GM21381 (cell line): ENCODE results near the gene TADA3.
"Not testable (repeated sequence)": the region's sequence is repeated elsewhere in the genome, so short reads cannot be mapped to it uniquely, and the experiment has no call there.

Experiments used
- ATAC-seq: cut with Tn5 transposase; IDR thresholded peaks from one replicate; pipeline ENCODE4 v1.9.1; 2021; ENCODE audit warnings: mild to moderate bottlenecking, moderate library complexity; ENCODE audit not compliant: unreplicated experiment

TADA3 gene

GRCh38 chr3:9785602-9786001 lies 6.7 kb downstream of the TADA3 start:
- no peak for ATAC-seq

DNA sequence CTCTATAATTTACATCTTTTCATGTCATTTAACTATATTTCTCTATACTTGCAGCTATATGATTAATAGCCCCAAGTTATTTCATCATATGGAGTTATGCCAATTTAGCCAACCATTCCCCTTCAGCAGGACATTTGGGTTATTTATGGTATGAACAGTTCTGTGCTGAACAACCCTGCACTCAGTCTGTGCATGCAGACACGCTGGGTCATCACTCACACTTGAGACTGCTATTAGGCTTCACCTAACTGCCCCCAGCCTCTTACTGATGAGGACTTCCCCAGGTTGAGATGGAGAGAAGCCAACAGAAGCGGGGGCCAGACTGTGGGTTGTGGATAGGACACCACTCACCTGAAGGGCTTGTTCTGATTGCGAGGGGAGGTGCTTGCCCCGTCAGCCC lies 7.3 kb downstream of the TADA3 start:
- ATAC-seq: no peak

DNA sequence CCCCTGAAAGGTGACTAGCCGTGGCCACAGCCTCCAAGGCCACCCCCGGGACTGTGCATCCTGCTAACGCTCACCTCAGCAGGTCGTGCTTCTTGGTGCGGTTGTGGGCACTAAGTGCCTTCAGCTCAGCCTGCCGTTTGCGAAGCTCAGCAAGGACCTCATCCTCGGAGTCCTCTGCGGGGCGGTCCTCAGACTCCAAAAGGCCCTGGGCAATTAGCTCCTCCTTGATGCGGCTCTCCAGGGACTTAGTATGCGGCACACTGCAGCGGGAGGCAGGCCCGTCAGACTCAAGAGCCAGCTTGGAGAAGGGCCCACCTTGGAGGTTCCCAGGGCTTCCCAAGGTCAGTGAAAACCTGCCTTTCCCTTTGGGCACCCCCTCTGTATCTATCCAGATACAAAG lies 8.3 kb downstream of the TADA3 start:
- no peak for ATAC-seq

GRCh38 chr3:9782770-9783169 lies 9.5 kb downstream of the TADA3 start:
- ATAC-seq: no peak

GRCh38 chr3:9781978-9782603 lies 10.2 kb downstream of the TADA3 start:
- ATAC-seq: no peak

GRCh38 chr3:9781551-9781950 lies 10.7 kb downstream of the TADA3 start:
- ATAC-seq: no peak

GRCh38 chr3:9780910-9781309 lies 11.4 kb downstream of the TADA3 start:
- ATAC-seq: no peak

GRCh38 chr3:9780458-9780812 lies 11.8 kb downstream of the TADA3 start:
- ATAC-seq: no peak

GRCh38 chr3:9779721-9780457 lies 12.4 kb downstream of the TADA3 start:
- ATAC-seq: peak; percentile 55

DNA sequence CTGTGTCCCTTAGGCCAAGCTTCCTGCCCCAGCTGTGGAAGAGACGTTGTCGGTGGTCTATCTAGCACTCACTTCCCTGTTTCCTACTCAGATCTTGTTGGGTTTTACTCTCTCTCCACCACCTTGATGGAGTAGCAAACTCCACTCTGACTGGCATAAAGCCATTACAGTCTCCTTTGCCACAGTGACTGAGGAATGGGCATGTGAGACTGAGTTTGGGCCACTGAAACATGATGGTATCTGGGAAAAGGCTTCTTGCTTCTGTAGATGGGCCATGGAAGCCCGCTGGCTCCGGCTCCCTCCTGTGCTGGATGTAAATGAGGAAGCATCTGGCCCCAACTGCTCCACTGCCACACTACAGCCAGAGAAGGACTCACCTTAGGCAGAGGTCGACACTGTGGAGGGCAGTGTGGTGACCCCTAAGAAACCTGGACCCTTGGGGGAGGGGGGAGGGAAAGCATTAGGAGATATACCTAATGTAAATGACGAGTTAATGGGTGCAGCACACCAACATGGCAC lies 13.1 kb downstream of the TADA3 start:
- ATAC-seq: no peak

DNA sequence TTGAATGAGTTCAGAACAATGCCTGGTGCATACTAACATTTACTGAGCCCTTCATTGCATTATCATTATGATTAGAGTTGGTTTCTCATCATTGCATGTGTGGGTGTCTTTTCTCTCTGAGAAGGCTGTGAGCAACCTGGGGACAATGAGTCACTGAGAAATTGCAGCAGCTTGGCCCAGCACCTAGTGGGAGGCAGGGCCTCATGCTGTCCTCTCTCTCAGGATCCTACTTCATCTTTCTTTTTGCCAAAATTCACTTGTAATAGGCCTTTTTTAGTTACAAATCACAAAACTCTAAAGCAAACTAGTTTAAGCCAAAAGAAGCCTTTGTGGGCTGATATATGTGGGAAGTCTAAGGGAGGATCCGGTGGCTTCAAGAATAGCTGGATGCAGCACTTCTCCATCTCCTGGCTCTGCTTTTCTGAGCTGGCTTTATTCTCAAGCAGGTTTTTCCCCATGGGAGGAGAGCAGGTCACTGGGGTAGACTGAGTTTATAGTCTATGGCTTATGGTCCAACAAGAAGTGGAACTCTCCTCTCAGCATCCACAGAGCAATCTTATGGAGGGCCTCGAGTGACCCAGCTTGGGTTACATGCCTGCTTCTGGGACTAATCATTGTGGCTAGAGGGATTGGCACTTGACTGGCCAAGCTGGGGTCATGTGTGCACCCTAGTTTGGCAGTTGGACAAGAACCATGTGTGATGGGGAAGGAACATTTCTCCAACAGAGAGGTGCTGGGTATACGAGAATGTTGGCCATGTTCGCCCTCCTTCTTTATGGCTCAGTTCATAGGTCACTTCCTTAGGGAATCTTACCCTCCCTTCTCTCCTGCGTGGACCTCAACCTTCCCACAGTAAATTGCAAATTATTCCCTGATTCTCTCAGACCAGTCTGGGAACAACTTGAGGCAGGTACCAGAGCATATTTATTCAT lies 13.9 kb downstream of the TADA3 start:
- no peak for ATAC-seq

GRCh38 chr3:9777694-9778021 lies 14.6 kb downstream of the TADA3 start:
- no peak for ATAC-seq

GRCh38 chr3:9776896-9777693 lies 15.2 kb downstream of the TADA3 start:
- no peak for ATAC-seq

GRCh38 chr3:9771007-9771406 lies 21.3 kb downstream of the TADA3 start:
- not testable (repeated sequence) for ATAC-seq

DNA sequence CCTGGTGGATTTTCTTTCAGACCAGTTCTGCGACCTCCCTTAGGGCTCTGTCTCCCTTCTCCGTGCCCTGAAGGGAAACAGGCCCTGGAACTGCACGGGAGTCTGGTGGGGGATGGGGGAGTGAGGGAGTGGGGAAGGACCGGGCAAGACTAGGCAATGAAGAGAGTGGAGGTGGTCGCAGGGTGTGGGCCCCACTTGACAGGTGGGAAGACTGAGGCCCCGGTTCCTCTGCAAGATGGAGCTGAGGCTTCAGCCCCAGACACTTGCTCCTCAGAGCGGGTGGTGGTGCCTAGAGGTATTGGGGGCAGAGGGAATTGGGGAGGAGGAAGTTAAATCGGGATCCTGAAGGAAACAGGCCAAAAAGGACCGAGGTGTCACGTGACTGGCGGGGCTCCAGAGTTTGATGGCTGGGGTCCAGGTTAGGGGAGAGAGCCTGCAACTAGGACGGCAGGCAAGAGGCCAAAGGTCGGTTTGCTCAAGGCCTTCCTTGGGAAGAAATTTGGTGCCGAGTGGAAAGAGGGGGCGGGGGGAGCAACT lies 21.9 kb downstream of the TADA3 start:
- ATAC-seq: no peak

GRCh38 chr3:9769426-9770275 lies 22.6 kb downstream of the TADA3 start, which contains the start of gene CAMK1:
Gene CAMK1, minus strand, starts transcription at chr3:9769947. Its CDS starts 2,198 bp downstream, at chr3:9767749.
- no peak for ATAC-seq

GRCh38 chr3:9769012-9769411 lies 23.3 kb downstream of the TADA3 start:
- ATAC-seq: no peak

DNA sequence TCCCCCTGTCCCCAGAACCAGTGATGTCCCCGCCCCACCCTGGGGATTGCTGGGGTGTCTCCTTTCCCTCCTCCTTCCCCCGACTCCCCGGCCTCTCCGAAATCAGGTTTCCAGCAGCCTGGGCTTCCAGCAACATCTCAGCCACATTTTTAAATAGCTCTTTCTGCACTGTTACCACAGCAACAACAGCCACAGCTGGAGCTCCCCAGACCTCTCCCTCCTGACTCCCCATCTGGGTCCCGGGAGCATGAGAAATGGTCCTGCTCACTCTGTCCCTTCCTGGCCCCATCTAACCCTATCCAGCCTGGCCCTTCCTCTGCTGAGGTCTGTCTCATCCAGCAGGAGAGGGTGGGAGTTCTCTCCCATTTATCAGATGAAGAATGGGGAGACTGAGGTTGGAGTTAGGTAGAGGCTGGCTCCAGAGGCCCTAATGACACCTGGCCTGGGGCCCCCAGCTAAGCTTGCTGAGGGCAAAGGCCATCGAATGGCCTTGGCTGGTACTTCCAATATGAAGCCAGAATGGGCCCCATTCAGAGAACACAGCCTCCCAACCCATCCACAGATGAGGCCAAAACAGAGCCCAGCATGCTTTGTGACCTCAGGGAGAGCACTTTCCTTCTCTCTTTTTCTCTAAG lies 24.0 kb downstream of the TADA3 start:
- no peak for ATAC-seq

GRCh38 chr3:9767418-9767817 lies 24.9 kb downstream of the TADA3 start:
- ATAC-seq: no peak
